Activated T-cell treated with anti-CD3 and anti-CD28 coated beads for 48 hours (primary cell): ENCODE data around the gene AOAH.

Experiments used
- DNase-seq: peaks from one replicate; pipeline ENCODE4 v3.0.0-alpha.2; 2020; ENCODE audit warnings: low read depth

Gene AOAH

GRCh38 chr7:36690514-36691187 is 33.6 kb downstream of the AOAH start:
- no peak for DNase-seq

GRCh38 chr7:36690041-36690440 is 34.3 kb downstream of the AOAH start:
- DNase-seq = no peak

- peak; percentile 50 for DNase-seq
Measured at GRCh38 chr7:36686499-36686898, 37.8 kb downstream of the AOAH start.

GRCh38 chr7:36684954-36685353 is 39.3 kb downstream of the AOAH start:
- no peak for DNase-seq

- no peak for DNase-seq
Measured at GRCh38 chr7:36683695-36684357, 40.5 kb downstream of the AOAH start.

GRCh38 chr7:36683111-36683510 is 41.2 kb downstream of the AOAH start:
- DNase-seq = no peak

GRCh38 chr7:36682102-36682501 is 42.2 kb downstream of the AOAH start:
- no peak for DNase-seq

- DNase-seq = peak; percentile 60
Measured at GRCh38 chr7:36677769-36678437, 46.4 kb downstream of the AOAH start.

GRCh38 chr7:36673703-36674102 is 50.6 kb downstream of the AOAH start:
- no peak for DNase-seq

- no peak for DNase-seq
Measured at GRCh38 chr7:36671432-36671829, 52.9 kb downstream of the AOAH start.

GRCh38 chr7:36670585-36671431 is 53.5 kb downstream of the AOAH start:
- DNase-seq = peak; percentile 48

GRCh38 chr7:36668750-36669149 is 55.5 kb downstream of the AOAH start:
- no peak for DNase-seq

GRCh38 chr7:36668080-36668479 is 56.2 kb downstream of the AOAH start:
- DNase-seq = no peak

GRCh38 chr7:36667007-36667745 is 57.1 kb downstream of the AOAH start:
- no peak for DNase-seq

GRCh38 chr7:36663481-36663880 is 60.8 kb downstream of the AOAH start:
- DNase-seq = no peak

- DNase-seq = no peak
Measured at GRCh38 chr7:36661135-36661840, 63.0 kb downstream of the AOAH start.

- DNase-seq = no peak
Measured at GRCh38 chr7:36659638-36660341, 64.5 kb downstream of the AOAH start.

- DNase-seq = no peak
Measured at GRCh38 chr7:36659172-36659516, 65.2 kb downstream of the AOAH start.

GRCh38 chr7:36658335-36659171 is 65.7 kb downstream of the AOAH start:
- DNase-seq = no peak
